GM18907 (cell line): ENCODE measurements around the gene CTNNA2.
"Not testable (repeated sequence)": the region's sequence is repeated elsewhere in the genome, so short reads cannot be mapped to it uniquely, and the experiment has no call there.

Experiments used
- ATAC-seq: cut with Tn5 transposase; IDR thresholded peaks from one replicate; pipeline ENCODE4 v1.9.1; 2021; ENCODE audit warnings: mild to moderate bottlenecking, moderate library complexity; ENCODE audit not compliant: unreplicated experiment

CTNNA2 gene

GRCh38 chr2:80168801-80169200 lies 656.0 kb downstream of the CTNNA2 start:
- no peak for ATAC-seq

GRCh38 chr2:80169811-80170594 lies 657.2 kb downstream of the CTNNA2 start:
- ATAC-seq = no peak

GRCh38 chr2:80185091-80185490 lies 672.2 kb downstream of the CTNNA2 start:
- no peak for ATAC-seq

- no peak for ATAC-seq
Observed at GRCh38 chr2:80186262-80186661, 673.4 kb downstream of the CTNNA2 start.

GRCh38 chr2:80187156-80187555 lies 674.3 kb downstream of the CTNNA2 start:
- ATAC-seq = no peak

- no peak for ATAC-seq
Observed at GRCh38 chr2:80190166-80190565, 677.3 kb downstream of the CTNNA2 start.

GRCh38 chr2:80193566-80193965 lies 680.7 kb downstream of the CTNNA2 start:
- no peak for ATAC-seq

GRCh38 chr2:80195034-80195433 lies 682.2 kb downstream of the CTNNA2 start:
- ATAC-seq = no peak

- ATAC-seq = no peak
Observed at GRCh38 chr2:80198042-80198441, 685.2 kb downstream of the CTNNA2 start.

GRCh38 chr2:80199504-80199903 lies 686.7 kb downstream of the CTNNA2 start:
- no peak for ATAC-seq

- ATAC-seq = not testable (repeated sequence)
Observed at GRCh38 chr2:80203929-80204328, 691.1 kb downstream of the CTNNA2 start.

GRCh38 chr2:80205498-80205897 lies 692.6 kb downstream of the CTNNA2 start:
- no peak for ATAC-seq

- ATAC-seq = no peak
Observed at GRCh38 chr2:80209458-80209857, 696.6 kb downstream of the CTNNA2 start.

- ATAC-seq = no peak
Observed at GRCh38 chr2:80217446-80217845, 704.6 kb downstream of the CTNNA2 start.

GRCh38 chr2:80222644-80223043 lies 709.8 kb downstream of the CTNNA2 start:
- no peak for ATAC-seq

GRCh38 chr2:80231421-80231820 lies 718.6 kb downstream of the CTNNA2 start:
- ATAC-seq = no peak

GRCh38 chr2:80233333-80233732 lies 720.5 kb downstream of the CTNNA2 start:
- no peak for ATAC-seq

- ATAC-seq = no peak
Observed at GRCh38 chr2:80238692-80239469, 726.0 kb downstream of the CTNNA2 start.

GRCh38 chr2:80242355-80242910 lies 729.6 kb downstream of the CTNNA2 start:
- no peak for ATAC-seq

GRCh38 chr2:80244905-80245584 lies 732.2 kb downstream of the CTNNA2 start:
- no peak for ATAC-seq

- ATAC-seq = no peak
Observed at GRCh38 chr2:80246534-80246933, 733.7 kb downstream of the CTNNA2 start.
